HCT116 (cell line): ENCODE results near the gene UVRAG. TPM values are rescaled to one million over a fixed set of nuclear protein-coding genes. Genes with fewer than 3 reads are reported as not detected.

ENCODE experiments used
- ATAC-seq: fragments of 200-7000 bp; cut with Tn5 transposase; 2 replicates; pipeline ENCODE4 v1.9.1; 2020; ENCODE audit warnings: mild to moderate bottlenecking, moderate library complexity
- BruUV-seq: library from RNA; stranded (reverse); fragments of 400-500 nt; replicated peaks from 2 replicates; lab custom pipeline; 2021; lab: Mats Ljungman, UMichigan
- CTCF ChIA-PET: fragments of 300-600 bp; sonication (Branson Sonifier 250); formaldehyde crosslinking; loops from one replicate; lab custom pipeline; 2021; ENCODE audit warnings: antibody characterized with exemption; lab: Charles Lee
- POLR2A ChIA-PET: fragments of 300-600, 350-600 bp; sonication (Branson Sonifier 250); formaldehyde crosslinking; loops from one replicate; lab custom pipeline; 2021; ENCODE audit warnings: antibody characterized with exemption; lab: Charles Lee
- RAD21 ChIA-PET, 2 experiments: fragments of 300-600 bp; sonication (Branson Sonifier 250); formaldehyde crosslinking; loops; one replicate each; lab custom pipeline; 2023; ENCODE audit warnings: low total read pairs in 2 of 2; ENCODE audit not compliant: uncharacterized antibody in 2 of 2, unreplicated experiment in 2 of 2, low non-redundant PET in 1 of 2; lab: Charles Lee
- DNase-seq: peaks from one replicate; pipeline ENCODE4 v3.0.0-alpha.2; 2010; ENCODE audit warnings: low read depth, low spot score
- H2AFZ ChIP-seq: fragments of 200-600 bp; shearing (Covaris generic), sonication (generic); 2 replicates; pipeline ENCODE4 v1.6.1; 2017; ENCODE audit warnings: low read depth, mixed run types, mixed read lengths, antibody characterized with exemption, low read length; ENCODE audit not compliant: poor library complexity, severe bottlenecking
- H3K27ac ChIP-seq: 2 replicates; pipeline ENCODE4 v1.5.1; 2012; ENCODE audit warnings: low read depth, low read length
- H3K27me3 ChIP-seq: fragments of 200-600 bp; sonication (generic); 2 replicates; pipeline ENCODE4 v1.6.1; 2016; ENCODE audit warnings: mixed run types, low read length, mixed read lengths; ENCODE audit not compliant: insufficient read depth
- H3K36me3 ChIP-seq, 2 experiments: fragments of 200-500 bp in 1 of 2; fragments of 200-600 bp in 1 of 2; sonication (Bioruptor generic) in 1 of 2; sonication (generic) in 1 of 2; 2 replicates each; pipeline versions ENCODE4 v1.5.1 to v1.6.1; 2014 to 2016; ENCODE audit warnings: low read length in 2 of 2, inconsistent platforms in 1 of 2, mixed read lengths in 1 of 2, mixed run types in 1 of 2; ENCODE audit not compliant: insufficient read depth in 2 of 2, control insufficient read depth in 1 of 2
- H3K4me1 ChIP-seq, 2 experiments: fragments of 200-600 bp in 1 of 2; sonication (generic) in 1 of 2; 2 replicates each; pipeline versions ENCODE4 v1.5.1 to v1.6.1; 2012 to 2017; ENCODE audit warnings: low read length in 2 of 2, inconsistent platforms in 1 of 2, mild to moderate bottlenecking in 1 of 2, mixed read lengths in 1 of 2, mixed run types in 1 of 2, moderate library complexity in 1 of 2; ENCODE audit not compliant: insufficient read depth in 2 of 2, control insufficient read depth in 1 of 2
- H3K4me2 ChIP-seq: fragments of 200-600 bp; sonication (generic); 2 replicates; pipeline ENCODE4 v1.6.1; 2017; ENCODE audit warnings: mixed run types, low read length, mixed read lengths
- H3K4me3 ChIP-seq, 2 experiments: fragments of 200-600 bp in 1 of 2; sonication (generic) in 1 of 2; replicated peaks in 1 of 2; 2 replicates each; pipeline ENCODE4 v1.5.1; 2011 to 2016; ENCODE audit warnings: low read length in 2 of 2, control low read depth in 1 of 2, low read depth in 1 of 2, mild to moderate bottlenecking in 1 of 2, mixed read lengths in 1 of 2, mixed run types in 1 of 2
- H3K79me2 ChIP-seq: fragments of 200-600 bp; sonication (generic); 2 replicates; pipeline ENCODE4 v1.6.1; 2017; ENCODE audit warnings: mild to moderate bottlenecking, mixed run types, low read length, moderate library complexity, mixed read lengths; ENCODE audit not compliant: insufficient read depth
- H3K9ac ChIP-seq: fragments of 200-600 bp; sonication (generic); 2 replicates; pipeline ENCODE4 v1.6.1; 2016; ENCODE audit warnings: low read length, mixed read lengths
- H3K9me2 ChIP-seq: fragments of 200-600 bp; sonication (generic), shearing (Covaris generic); 2 replicates; pipeline ENCODE4 v1.6.1; 2017; ENCODE audit warnings: mixed run types, mild to moderate bottlenecking, moderate library complexity; ENCODE audit not compliant: insufficient read depth
- H3K9me3 ChIP-seq, 2 experiments: fragments of 200-500 bp in 1 of 2; fragments of 200-600 bp in 1 of 2; sonication (Bioruptor generic) in 1 of 2; sonication (generic) in 1 of 2; 2 replicates each; pipeline ENCODE4 v1.6.1; 2014 to 2017; ENCODE audit warnings: low read length in 2 of 2, mixed read lengths in 2 of 2, inconsistent platforms in 1 of 2, low read depth in 1 of 2, mild to moderate bottlenecking in 1 of 2, mixed run types in 1 of 2, moderate library complexity in 1 of 2; ENCODE audit not compliant: control insufficient read depth in 1 of 2, insufficient read depth in 1 of 2
- H4K20me1 ChIP-seq: fragments of 200-600 bp; sonication (generic), shearing (Covaris generic); 2 replicates; pipeline ENCODE4 v1.6.1; 2017; ENCODE audit warnings: mixed run types, mild to moderate bottlenecking, moderate library complexity; ENCODE audit not compliant: insufficient read depth
- CBX3 ChIP-seq: IDR thresholded peaks from 2 replicates; pipeline ENCODE4 v1.6.1; 2012; ENCODE audit warnings: low read depth
- CEBPB ChIP-seq: IDR thresholded peaks from 2 replicates; pipeline ENCODE4 v1.6.1; 2012; ENCODE audit warnings: low read depth
- CTCF ChIP-seq, 3 experiments: fragments of 200-600 bp in 1 of 3; sonication (generic) in 1 of 3; IDR thresholded peaks in 2 of 3; conservative IDR thresholded peaks in 1 of 3; 2 replicates each; pipeline ENCODE4 v1.5.1; 2012 to 2017; ENCODE audit warnings: low read depth in 2 of 3, low read length in 2 of 3, antibody characterized with exemption in 1 of 3, borderline replicate concordance in 1 of 3, control low read depth in 1 of 3, mild to moderate bottlenecking in 1 of 3, mixed read lengths in 1 of 3, mixed run types in 1 of 3, moderate library complexity in 1 of 3; ENCODE audit not compliant: insufficient read depth in 1 of 3
- ELF1 ChIP-seq: IDR thresholded peaks from 2 replicates; pipeline ENCODE4 v1.6.1; 2012; ENCODE audit warnings: low read depth, borderline replicate concordance
- EZH2 ChIP-seq: fragments of 200-600 bp; sonication (generic); IDR thresholded peaks from 2 replicates; pipeline ENCODE4 v1.6.1; 2017; ENCODE audit warnings: antibody characterized with exemption, mixed run types
- FOSL1 ChIP-seq: IDR thresholded peaks from 2 replicates; pipeline ENCODE4 v1.6.1; 2012; ENCODE audit warnings: low read depth
- JUND ChIP-seq: IDR thresholded peaks from 2 replicates; pipeline ENCODE4 v1.6.1; 2012
- MAX ChIP-seq: IDR thresholded peaks from 2 replicates; pipeline ENCODE4 v1.6.1; 2012
- POLR2A ChIP-seq: IDR thresholded peaks from 2 replicates; pipeline ENCODE4 v1.7.0; 2011; ENCODE audit warnings: borderline replicate concordance; ENCODE audit not compliant: insufficient read depth, insufficient read length; ENCODE audit errors: extremely low read depth
- POLR2AphosphoS5 ChIP-seq: IDR thresholded peaks from 2 replicates; pipeline ENCODE4 v1.6.1; 2011; ENCODE audit warnings: mild to moderate bottlenecking, low read depth, low read length, moderate library complexity
- RAD21 ChIP-seq: IDR thresholded peaks from 2 replicates; pipeline ENCODE4 v1.6.1; 2012; ENCODE audit warnings: low read depth, mild to moderate bottlenecking
- SIN3A ChIP-seq: IDR thresholded peaks from 2 replicates; pipeline ENCODE4 v1.6.1; 2012; ENCODE audit warnings: low read depth
- TCF7L2 ChIP-seq: IDR thresholded peaks from 2 replicates; pipeline ENCODE4 v1.7.0; 2011; ENCODE audit warnings: borderline replicate concordance, inconsistent platforms; ENCODE audit not compliant: insufficient read depth, insufficient read length; ENCODE audit errors: extremely low read depth
- YY1 ChIP-seq: IDR thresholded peaks from 2 replicates; pipeline ENCODE4 v1.6.1; 2011; ENCODE audit warnings: low read length, low read depth, moderate library complexity, mild to moderate bottlenecking; ENCODE audit not compliant: insufficient replicate concordance; ENCODE audit errors: extremely low read depth
- ZBTB33 ChIP-seq: IDR thresholded peaks from 2 replicates; pipeline ENCODE4 v1.6.1; 2011; ENCODE audit warnings: mild to moderate bottlenecking, low read length, moderate library complexity; ENCODE audit not compliant: insufficient replicate concordance; ENCODE audit errors: extremely low read depth
- ZFX ChIP-seq: fragments of 450-650 bp; IDR thresholded peaks from 2 replicates; pipeline ENCODE4 v1.6.1; 2017
- ZNF274 ChIP-seq: fragments of 200-500 bp; sonication (Bioruptor generic); IDR thresholded peaks from 2 replicates; pipeline ENCODE4 v1.6.1; 2014; ENCODE audit warnings: mild to moderate bottlenecking, low read depth, low read length, inconsistent platforms
- intact Hi-C: fragments of 100-400 bp; cut with micrococcal nuclease; formaldehyde crosslinking; loops from 2 replicates; pipeline ENCODE4 v1.10.0; 2022
- total RNA-seq: library from RNA; stranded (reverse); gene quantifications from one replicate; pipeline ENCODE4 v1.2.1, GENCODE V29; 2021; ENCODE audit not compliant: unreplicated experiment

The UVRAG gene
- total RNA-seq, 1 experiment from 2014 or later = 12.3 TPM

- TF ChIP-seq YY1 = no peak
- TF ChIP-seq RAD21 = no peak
- TF ChIP-seq JUND = no peak
- TF ChIP-seq ZNF274 = no peak
- no peak for TF ChIP-seq POLR2AphosphoS5
- no peak for TF ChIP-seq FOSL1
- TF ChIP-seq EZH2 = no peak
- TF ChIP-seq ZFX = no peak
- no peak for TF ChIP-seq TCF7L2
Measured at GRCh38 chr11:76149713-76150112, 334.7 kb downstream of the UVRAG start (continued).

- BruUV-seq = no TSS peak
- no peak for TF ChIP-seq MAX
- TF ChIP-seq ELF1 = no peak
- TF ChIP-seq TCF7L2 = no peak
- TF ChIP-seq SIN3A = no peak
- no peak for TF ChIP-seq CTCF (IDR thresholded peaks at IDR 0.05 in 2 of 3, conservative IDR thresholded peaks at IDR 0.05 in 1 of 3; ENCODE audit: borderline replicate concordance in 1 of 3, insufficient read depth in 1 of 3, low read depth in 2 of 3, low read length in 2 of 3)
- TF ChIP-seq CEBPB = no peak
- TF ChIP-seq ZNF274 = no peak
- TF ChIP-seq JUND = no peak
- no peak for TF ChIP-seq ZBTB33
- TF ChIP-seq POLR2A = no peak
- no peak for TF ChIP-seq RAD21
- TF ChIP-seq CBX3 = no peak
- no peak for TF ChIP-seq ZFX
- no peak for TF ChIP-seq FOSL1
- no peaks in the 10 kb centered on the region for H3K79me2 ChIP-seq
- no peaks in the 10 kb centered on the region for H3K9me3 ChIP-seq
- DNase-seq (no peak), ATAC-seq (no peak)
- intact Hi-C loops = no loop called here
- no peak overlapping the region for H2AFZ ChIP-seq
- H3K4me3 ChIP-seq = no peak overlapping the region
- H3K4me1 ChIP-seq = peaks cover 0 to 8% of the 10 kb centered on the region in 2 experiments; a peak in 2 of 4 replicates
- RAD21 ChIA-PET = no interaction called here
- H3K27me3 ChIP-seq = no peaks in the 10 kb centered on the region
- H3K4me2 ChIP-seq = no peak overlapping the region
- H4K20me1 ChIP-seq = no peaks in the 10 kb centered on the region
- no peak overlapping the region for H3K27ac ChIP-seq
- no peaks in the 10 kb centered on the region for H3K36me3 ChIP-seq
- no peak overlapping the region for H3K9ac ChIP-seq
- H3K9me2 ChIP-seq = no peaks in the 10 kb centered on the region
- CTCF ChIA-PET = interaction anchor here (0.7 to 1.1 kb wide), 2 partner anchors 252 to 253 kb away, joined by 3 read pairs; no protein-coding TSS in a partner anchor
- POLR2A ChIA-PET = no interaction called here
Measured at GRCh38 chr11:76150141-76150540, 335.1 kb downstream of the UVRAG start.
